NCI-H774 (cell line): ENCODE results near the gene FOXR2.

Experiments
- DNase-seq: peaks from one replicate; lab custom pipeline; 2025; lab: John Stamatoyannopoulos, UW

Gene FOXR2, protein sequence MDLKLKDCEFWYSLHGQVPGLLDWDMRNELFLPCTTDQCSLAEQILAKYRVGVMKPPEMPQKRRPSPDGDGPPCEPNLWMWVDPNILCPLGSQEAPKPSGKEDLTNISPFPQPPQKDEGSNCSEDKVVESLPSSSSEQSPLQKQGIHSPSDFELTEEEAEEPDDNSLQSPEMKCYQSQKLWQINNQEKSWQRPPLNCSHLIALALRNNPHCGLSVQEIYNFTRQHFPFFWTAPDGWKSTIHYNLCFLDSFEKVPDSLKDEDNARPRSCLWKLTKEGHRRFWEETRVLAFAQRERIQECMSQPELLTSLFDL

DNA sequence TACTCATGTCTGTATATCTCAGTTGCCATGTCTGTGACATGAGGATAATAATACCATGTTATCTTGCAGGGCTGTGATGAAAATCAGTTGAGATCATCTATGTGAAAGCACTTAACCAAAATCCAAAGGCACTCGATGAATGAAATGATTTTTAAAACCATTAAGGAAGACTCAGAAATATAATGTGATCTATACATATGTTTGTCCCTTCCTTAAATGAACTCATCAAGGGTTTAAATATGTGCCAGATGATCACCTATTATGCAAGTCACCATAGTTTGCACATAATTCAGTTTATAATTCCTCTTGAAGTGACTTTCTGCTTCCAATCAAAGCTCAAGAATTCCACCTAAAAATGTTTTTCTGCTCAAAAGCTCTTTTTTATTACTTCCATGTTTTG is at the start of gene FOXR2:
TSS of gene FOXR2 (plus strand) at position 301 of the 400 bp plus-strand sequence. CDS start 312 bp downstream, outside the sequence.
- DNase-seq, result no peak

DNA sequence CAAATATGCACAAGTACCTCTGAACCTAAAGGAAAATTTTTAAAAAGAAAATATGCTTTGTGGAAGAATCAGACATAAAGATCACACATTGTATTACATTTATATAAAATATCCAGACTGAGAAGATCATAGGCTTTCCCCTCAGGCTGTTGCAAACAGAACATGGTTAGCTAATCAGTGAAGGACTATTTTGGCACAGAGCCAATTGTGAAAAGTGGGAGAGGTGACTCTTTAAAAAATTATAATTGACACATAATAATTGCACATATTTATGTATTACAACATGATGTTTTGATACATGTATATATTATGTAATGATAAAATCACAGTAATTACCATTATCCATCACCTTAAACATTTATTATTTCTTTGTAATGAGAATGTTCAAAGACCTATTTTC is 44.1 kb upstream of the FOXR2 start:
- no peak for DNase-seq

DNA sequence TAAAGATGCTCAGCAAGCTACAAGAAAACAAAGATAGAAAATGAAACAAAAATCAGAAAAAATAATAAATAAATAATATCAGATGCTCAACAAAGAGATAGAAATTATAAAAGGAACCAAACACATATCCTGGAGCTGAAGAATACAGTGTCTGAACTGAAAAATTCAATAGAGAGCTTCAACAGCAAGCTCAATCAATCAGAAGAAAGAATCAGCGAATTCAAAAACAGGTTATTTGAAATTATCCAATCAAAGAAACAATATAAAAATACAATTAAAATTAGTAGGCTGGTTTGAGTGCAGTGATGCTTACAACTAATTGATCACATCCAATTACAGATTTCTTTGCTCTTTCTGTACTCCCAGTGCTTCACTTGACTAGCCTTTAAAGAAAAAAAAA is 40.8 kb upstream of the FOXR2 start:
- DNase-seq, result no peak

DNA sequence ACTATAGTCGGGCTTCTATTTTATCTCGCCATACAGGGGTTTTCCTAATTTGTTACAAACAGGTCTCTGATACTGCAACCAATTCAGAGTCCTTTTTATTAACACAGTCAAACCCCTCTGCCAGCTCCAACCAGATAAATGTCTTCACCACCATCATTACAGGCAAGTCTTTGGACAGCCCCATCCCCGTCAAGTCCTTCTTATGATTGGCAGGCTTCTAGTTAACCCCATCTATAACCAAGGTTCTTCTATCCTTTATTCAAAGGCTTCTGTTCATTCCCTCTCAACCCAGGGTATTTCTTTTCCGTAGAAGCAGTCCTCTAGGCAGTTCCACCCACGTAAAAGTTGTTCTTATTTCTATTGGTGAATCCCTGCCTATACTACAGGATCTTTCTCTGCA is 29.9 kb upstream of the FOXR2 start:
- no peak for DNase-seq

DNA sequence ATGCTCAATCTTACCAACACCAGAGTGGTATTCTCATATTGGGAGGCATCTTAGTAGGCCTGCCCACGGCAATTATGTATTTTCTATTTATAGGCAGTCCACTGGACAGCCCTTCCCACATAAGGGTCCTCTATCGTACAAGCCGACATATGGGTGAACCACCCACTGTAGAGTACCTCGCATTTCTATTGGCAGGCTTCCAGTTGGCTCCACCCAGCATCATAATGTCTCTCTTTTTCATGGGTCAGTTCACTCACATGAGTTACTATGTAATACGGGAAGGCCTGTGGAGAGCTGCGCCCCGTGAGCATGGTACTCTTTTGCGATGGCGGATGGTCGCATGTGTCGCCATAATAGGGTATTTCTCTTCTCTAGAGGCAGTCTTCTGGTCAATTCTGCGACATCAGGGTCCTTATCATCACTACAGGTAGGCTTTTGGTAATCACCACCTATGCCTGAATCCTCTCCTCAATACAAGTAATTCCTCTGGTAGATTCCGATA is 29.4 kb upstream of the FOXR2 start:
- no peak for DNase-seq

DNA sequence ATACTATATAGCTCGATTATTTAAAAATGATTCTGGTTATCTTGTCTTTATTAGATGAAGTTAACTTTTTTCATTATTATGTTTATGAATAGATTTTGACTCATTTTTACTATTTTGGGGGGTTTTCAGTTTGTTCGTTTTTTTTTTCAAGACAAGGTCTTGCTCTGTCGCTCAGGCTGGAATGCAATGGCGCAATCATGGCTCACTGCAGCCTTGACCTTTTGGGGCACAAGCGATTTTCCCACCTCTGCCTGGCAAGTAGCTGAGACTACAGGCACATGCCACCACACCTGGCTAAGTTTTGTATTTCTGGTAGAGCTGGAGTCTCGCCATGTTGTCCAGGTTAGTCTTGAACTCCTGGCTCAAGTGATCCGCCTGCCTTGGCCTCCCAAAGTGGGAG is 24.9 kb upstream of the FOXR2 start:
- no peak for DNase-seq

DNA sequence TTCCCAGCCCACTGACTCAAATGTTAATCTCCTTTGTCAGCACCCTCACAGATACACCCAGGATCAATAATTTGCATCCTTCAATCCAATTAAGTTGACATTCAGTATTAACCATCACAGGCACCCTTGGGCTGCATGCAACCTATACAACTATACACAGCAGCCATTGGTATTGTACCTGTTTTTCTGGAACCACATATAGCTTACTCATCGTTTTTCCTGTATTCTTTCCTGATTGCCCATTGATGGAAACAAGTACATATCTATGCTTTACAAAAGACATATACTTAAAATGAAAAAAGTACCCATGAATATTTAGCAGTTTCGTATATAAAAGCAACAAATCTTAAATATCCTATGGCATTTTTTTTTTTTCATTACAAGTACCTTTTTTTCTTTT is 3.7 kb upstream of the FOXR2 start:
- DNase-seq, result no peak

DNA sequence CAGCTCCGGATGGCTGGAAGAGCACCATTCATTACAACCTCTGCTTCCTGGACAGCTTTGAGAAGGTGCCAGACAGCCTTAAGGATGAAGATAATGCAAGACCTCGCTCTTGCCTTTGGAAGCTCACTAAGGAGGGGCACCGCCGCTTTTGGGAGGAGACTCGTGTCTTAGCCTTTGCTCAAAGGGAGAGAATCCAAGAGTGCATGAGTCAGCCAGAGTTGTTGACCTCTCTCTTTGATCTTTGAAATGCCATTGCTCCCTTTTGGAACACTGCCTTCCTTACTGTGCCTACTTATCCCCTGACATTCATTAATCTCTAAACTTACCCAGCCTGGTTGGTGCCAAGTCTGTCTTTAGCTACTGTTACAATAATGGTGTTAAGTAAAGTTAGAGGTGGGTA is 1.2 kb downstream of the FOXR2 start:
- DNase-seq, result no peak

DNA sequence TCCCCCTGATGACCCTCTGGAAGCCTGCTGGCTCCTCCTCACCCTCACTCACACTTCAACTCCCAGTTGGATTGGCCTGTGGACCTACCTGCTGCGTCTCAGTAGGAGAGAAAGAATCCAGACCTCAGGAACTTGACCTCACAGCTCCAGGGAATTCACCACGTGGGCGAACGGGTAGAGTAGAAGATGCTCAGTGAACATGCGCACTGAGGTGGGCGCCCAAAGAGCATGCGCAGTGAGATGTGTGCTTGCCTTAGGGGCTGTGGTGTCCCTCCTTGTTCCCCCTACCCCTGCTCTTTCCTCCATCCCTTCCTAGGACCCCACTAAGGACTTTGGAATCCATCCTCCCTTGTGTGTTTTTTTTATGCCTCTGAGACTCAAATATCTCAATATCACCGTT is 12.9 kb downstream of the FOXR2 start:
- DNase-seq, result no peak

DNA sequence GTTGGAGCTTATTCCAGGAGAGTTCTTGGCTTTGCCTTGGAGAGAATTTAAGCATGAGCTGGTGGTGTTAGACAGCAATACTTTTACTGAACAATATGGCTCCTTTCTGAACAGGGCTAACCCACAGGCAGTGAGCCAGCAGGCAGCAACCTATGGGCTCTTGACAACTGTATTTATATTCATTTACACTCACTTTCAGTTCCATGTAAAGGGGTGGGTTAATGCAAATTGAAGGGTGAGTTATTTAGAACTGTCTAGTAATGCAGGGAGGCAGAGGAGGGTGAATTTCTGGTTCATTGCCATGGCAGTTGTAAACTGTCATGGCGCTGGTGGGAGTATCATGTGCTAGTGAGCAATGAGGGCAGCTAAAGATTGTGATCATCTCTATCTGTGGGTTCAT is 15.7 kb downstream of the FOXR2 start:
- DNase-seq, result no peak

DNA sequence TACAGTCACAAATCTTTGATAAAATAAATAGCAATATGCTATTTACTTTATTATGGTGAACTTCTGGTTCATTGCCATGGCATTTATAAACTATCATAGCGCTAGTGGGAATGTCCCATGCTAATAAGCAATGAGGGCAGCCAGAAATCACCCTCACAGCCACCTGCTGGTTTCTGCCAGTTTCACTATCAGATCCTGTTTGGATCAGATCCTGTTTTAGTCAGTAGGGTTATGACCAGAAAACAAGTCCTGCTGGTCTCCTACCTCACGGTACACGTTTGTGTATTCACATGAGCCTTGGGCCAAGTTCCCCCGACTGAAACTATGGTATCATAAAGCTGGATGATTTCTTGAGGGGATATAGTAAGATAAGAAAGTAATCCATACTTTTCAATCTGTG is 17.7 kb downstream of the FOXR2 start:
- DNase-seq, result no peak

DNA sequence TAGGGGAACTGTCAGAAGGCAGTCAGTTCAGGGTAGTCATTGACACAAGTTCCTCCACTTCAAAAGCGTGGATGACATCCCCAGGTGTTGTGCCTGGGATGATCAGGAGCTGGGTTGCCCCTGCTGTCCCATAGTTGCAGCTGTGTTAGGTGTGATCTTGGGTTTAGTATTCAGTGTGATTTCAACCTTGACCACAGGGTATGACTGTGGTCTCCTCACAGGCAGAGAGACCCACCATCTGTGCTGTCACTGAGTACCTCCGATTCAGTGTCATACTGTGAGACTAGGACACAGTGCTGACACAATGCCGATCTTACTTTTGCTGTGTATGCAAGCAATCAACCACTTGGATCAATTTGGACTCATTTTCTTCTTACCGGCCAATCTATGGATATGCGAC is 25.2 kb downstream of the FOXR2 start:
- DNase-seq, result no peak

DNA sequence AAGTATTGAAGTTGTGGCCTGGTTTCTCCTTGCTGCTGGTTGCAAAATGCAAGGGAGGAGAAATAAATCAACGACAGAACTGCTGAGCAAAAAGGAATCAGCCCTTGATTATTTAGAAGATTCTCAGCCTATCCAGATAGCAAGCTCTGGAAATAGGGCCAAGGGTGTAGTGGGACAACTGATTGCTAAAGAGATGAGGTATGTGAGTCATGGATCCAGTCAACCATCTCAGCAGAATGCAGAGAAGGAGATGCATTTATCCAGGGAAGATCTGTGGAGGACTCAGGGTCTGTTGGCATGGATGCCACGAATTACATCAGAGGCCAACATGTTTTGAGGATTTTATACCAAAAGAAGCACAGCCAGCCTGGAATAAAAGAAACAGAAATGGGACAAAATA is 36.7 kb downstream of the FOXR2 start:
- no peak for DNase-seq

DNA sequence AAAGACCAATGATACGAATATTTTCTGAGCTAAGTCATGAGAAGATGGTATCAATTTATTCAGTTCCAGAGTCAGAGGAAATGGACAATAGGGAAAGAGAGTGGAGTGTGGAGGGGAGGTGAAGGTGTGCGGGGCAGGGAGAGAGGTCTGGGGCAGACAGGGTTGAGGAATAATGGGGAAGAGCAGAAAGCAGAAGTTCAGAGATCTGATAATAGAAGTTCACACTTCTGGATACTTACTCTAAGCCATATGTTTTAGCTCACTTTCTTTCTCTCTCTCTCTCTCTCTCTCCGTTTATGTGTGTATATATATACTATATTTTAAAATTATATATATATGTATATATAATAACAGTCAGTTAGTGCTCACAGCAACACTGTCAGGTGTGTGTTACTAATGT is 40.4 kb downstream of the FOXR2 start:
- no peak for DNase-seq

DNA sequence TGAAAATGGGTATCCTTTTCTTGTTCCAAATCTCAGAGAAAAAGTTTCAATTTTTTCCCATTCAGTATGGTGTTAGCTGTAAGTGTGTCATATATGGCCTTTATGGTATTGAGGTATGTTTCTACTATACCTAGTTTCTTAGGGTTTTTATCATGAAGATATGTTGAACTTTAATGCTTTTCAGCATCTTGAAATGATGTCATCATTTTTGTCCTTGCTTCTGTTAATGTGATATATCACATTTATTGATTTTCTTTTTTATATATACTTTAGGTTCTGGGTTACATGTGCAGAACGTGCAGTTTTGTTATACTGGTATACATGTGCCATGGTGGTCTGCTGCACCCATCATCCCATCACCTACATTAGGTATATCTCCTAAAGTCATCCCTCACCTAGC is 44.9 kb downstream of the FOXR2 start:
- no peak for DNase-seq
